ENCODE results near the gene ITPKB. TPM values are rescaled to one million over a fixed set of nuclear protein-coding genes. Genes with fewer than 3 reads are reported as not detected.

ITPKB gene
- total and polyA plus RNA-seq, 2 of the 13 experiments (the other 11 are each of a cell fraction or from before 2014, with no cell fraction given), result not detected

DNA sequence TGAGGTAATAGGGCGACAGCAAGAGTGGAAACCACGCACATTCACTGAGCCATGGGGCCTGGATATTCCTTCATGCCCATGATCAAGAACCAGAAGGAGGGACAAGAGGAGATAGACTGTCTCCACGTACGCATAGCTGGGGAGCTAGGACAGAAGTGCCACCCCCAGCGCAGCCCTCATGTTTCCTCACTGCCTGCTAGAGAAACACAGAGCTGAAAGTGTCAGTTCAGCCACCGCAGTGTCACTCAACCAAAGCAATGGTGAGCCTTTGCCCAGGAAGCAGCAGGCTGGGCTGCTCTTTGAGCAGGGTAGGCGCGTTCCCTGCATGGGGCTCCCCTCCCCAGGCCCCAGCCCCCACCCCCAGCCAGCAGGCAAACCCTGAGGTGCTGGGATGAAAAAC lies 122.0 kb downstream of the ITPKB start (continued):
- no peak for TF ChIP-seq ZFP62 (CRISPR knock-in tag; IDR thresholded peaks at IDR 0.05)

GRCh38 chr1:226616636-226617035 lies 122.4 kb downstream of the ITPKB start:
- Histone ChIP-seq H3K4me1 (ENCODE audit: insufficient read depth, low read length) (no peaks in the 10 kb centered on the region), H3K79me2 (ENCODE audit: insufficient read depth, low read length) (no peaks in the 10 kb centered on the region), H3K27me3 (ENCODE audit: control insufficient read depth in 1 of 2, insufficient read depth in 2 of 2, low read length in 2 of 2) (peaks cover 0 to 6% of the 10 kb centered on the region in 2 experiments; a peak in 2 of 5 replicates), H3K36me3 (replicated peaks in 1 of 2; ENCODE audit: control insufficient read depth in 1 of 2, insufficient read depth in 2 of 2, low read length in 2 of 2) (no peaks in the 10 kb centered on the region), H4K20me1 (ENCODE audit: insufficient read depth, low read length) (no peaks in the 10 kb centered on the region), H3K9ac (ENCODE audit: insufficient read depth, low read depth, low read length) (no peak overlapping the region), H3K4me3 (replicated peaks in 1 of 3; ENCODE audit: insufficient read depth in 1 of 3, low read depth in 2 of 3, low read length in 3 of 3) (no peak overlapping the region), H3K9me3 (ENCODE audit: low read length) (no peaks in the 10 kb centered on the region; the same call in 1 of the 2 replicates), H2AFZ (ENCODE audit: low read length) (no peak overlapping the region), H3K27ac (ENCODE audit: extremely low read length, insufficient read depth, low read length) (no peak overlapping the region), H3K4me2 (ENCODE audit: low read depth, low read length) (no peak overlapping the region)
- in situ Hi-C loops (cut with HindIII; ENCODE audit: extremely low pct_ligation_motif_present, low pct_unique_long_range_greater_than_20kb) (no loop called here), intact Hi-C loops (cut with micrococcal nuclease; ENCODE audit: unreplicated experiment) (no loop called here)
- DNase-seq (ENCODE audit: low spot score) (no peak), ATAC-seq (no peak), FAIRE-seq (no peak)
- POLR2A ChIA-PET, result no interaction called here
- no TSS peak for BruUV-seq (replicated peaks)
- CTCF ChIA-PET (ENCODE audit: low intra/inter-chr PET ratio, low total read pairs), result no interaction called here
- WGBS (ENCODE audit: low lambda C conversion rate), result 0% methylated on average over 1 of the region's 1 CpG
- TF ChIP-seq MBD4 (IDR thresholded peaks at IDR 0.05; ENCODE audit: borderline replicate concordance, low read length), result no peak
- TF ChIP-seq, protein P1, sequence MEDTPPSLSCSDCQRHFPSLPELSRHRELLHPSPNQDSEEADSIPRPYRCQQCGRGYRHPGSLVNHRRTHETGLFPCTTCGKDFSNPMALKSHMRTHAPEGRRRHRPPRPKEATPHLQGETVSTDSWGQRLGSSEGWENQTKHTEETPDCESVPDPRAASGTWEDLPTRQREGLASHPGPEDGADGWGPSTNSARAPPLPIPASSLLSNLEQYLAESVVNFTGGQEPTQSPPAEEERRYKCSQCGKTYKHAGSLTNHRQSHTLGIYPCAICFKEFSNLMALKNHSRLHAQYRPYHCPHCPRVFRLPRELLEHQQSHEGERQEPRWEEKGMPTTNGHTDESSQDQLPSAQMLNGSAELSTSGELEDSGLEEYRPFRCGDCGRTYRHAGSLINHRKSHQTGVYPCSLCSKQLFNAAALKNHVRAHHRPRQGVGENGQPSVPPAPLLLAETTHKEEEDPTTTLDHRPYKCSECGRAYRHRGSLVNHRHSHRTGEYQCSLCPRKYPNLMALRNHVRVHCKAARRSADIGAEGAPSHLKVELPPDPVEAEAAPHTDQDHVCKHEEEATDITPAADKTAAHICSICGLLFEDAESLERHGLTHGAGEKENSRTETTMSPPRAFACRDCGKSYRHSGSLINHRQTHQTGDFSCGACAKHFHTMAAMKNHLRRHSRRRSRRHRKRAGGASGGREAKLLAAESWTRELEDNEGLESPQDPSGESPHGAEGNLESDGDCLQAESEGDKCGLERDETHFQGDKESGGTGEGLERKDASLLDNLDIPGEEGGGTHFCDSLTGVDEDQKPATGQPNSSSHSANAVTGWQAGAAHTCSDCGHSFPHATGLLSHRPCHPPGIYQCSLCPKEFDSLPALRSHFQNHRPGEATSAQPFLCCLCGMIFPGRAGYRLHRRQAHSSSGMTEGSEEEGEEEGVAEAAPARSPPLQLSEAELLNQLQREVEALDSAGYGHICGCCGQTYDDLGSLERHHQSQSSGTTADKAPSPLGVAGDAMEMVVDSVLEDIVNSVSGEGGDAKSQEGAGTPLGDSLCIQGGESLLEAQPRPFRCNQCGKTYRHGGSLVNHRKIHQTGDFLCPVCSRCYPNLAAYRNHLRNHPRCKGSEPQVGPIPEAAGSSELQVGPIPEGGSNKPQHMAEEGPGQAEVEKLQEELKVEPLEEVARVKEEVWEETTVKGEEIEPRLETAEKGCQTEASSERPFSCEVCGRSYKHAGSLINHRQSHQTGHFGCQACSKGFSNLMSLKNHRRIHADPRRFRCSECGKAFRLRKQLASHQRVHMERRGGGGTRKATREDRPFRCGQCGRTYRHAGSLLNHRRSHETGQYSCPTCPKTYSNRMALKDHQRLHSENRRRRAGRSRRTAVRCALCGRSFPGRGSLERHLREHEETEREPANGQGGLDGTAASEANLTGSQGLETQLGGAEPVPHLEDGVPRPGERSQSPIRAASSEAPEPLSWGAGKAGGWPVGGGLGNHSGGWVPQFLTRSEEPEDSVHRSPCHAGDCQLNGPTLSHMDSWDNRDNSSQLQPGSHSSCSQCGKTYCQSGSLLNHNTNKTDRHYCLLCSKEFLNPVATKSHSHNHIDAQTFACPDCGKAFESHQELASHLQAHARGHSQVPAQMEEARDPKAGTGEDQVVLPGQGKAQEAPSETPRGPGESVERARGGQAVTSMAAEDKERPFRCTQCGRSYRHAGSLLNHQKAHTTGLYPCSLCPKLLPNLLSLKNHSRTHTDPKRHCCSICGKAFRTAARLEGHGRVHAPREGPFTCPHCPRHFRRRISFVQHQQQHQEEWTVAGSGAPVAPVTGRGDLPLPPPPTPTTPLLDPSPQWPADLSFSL (CRISPR knock-in tag; IDR thresholded peaks at IDR 0.05), result no peak
- no peak for TF ChIP-seq ATF7 (IDR thresholded peaks at IDR 0.05)
- no peak for TF ChIP-seq ATF7 (CRISPR knock-in tag; IDR thresholded peaks at IDR 0.05)
- no peak for TF ChIP-seq HES4 (CRISPR knock-in tag; IDR thresholded peaks at IDR 0.05; ENCODE audit: borderline replicate concordance)
- no peak for TF ChIP-seq ZNF878 (CRISPR knock-in tag; IDR thresholded peaks at IDR 0.05)
- no peak for TF ChIP-seq CSRNP2 (CRISPR knock-in tag; conservative IDR thresholded peaks at IDR 0.05; ENCODE audit: low read depth)
- no peak for TF ChIP-seq ZNF703 (CRISPR knock-in tag; IDR thresholded peaks at IDR 0.05; ENCODE audit: borderline replicate concordance)
- TF ChIP-seq, protein P2, sequence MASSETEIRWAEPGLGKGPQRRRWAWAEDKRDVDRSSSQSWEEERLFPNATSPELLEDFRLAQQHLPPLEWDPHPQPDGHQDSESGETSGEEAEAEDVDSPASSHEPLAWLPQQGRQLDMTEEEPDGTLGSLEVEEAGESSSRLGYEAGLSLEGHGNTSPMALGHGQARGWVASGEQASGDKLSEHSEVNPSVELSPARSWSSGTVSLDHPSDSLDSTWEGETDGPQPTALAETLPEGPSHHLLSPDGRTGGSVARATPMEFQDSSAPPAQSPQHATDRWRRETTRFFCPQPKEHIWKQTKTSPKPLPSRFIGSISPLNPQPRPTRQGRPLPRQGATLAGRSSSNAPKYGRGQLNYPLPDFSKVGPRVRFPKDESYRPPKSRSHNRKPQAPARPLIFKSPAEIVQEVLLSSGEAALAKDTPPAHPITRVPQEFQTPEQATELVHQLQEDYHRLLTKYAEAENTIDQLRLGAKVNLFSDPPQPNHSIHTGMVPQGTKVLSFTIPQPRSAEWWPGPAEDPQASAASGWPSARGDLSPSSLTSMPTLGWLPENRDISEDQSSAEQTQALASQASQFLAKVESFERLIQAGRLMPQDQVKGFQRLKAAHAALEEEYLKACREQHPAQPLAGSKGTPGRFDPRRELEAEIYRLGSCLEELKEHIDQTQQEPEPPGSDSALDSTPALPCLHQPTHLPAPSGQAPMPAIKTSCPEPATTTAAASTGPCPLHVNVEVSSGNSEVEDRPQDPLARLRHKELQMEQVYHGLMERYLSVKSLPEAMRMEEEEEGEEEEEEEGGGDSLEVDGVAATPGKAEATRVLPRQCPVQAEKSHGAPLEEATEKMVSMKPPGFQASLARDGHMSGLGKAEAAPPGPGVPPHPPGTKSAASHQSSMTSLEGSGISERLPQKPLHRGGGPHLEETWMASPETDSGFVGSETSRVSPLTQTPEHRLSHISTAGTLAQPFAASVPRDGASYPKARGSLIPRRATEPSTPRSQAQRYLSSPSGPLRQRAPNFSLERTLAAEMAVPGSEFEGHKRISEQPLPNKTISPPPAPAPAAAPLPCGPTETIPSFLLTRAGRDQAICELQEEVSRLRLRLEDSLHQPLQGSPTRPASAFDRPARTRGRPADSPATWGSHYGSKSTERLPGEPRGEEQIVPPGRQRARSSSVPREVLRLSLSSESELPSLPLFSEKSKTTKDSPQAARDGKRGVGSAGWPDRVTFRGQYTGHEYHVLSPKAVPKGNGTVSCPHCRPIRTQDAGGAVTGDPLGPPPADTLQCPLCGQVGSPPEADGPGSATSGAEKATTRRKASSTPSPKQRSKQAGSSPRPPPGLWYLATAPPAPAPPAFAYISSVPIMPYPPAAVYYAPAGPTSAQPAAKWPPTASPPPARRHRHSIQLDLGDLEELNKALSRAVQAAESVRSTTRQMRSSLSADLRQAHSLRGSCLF (CRISPR knock-in tag; IDR thresholded peaks at IDR 0.05; ENCODE audit: borderline replicate concordance), result no peak
- no peak for TF ChIP-seq ZNF652 (CRISPR knock-in tag; IDR thresholded peaks at IDR 0.05; ENCODE audit: borderline replicate concordance, low read depth)
